ENCODE data around the gene SLC35F3. TPM values are rescaled to one million over a fixed set of nuclear protein-coding genes. Genes with fewer than 3 reads are reported as not detected.

SLC35F3 gene
- polyA plus RNA-seq, 1 of the 3 experiments (the other 2 are of a cell fraction), result 0.87 TPM

DNA sequence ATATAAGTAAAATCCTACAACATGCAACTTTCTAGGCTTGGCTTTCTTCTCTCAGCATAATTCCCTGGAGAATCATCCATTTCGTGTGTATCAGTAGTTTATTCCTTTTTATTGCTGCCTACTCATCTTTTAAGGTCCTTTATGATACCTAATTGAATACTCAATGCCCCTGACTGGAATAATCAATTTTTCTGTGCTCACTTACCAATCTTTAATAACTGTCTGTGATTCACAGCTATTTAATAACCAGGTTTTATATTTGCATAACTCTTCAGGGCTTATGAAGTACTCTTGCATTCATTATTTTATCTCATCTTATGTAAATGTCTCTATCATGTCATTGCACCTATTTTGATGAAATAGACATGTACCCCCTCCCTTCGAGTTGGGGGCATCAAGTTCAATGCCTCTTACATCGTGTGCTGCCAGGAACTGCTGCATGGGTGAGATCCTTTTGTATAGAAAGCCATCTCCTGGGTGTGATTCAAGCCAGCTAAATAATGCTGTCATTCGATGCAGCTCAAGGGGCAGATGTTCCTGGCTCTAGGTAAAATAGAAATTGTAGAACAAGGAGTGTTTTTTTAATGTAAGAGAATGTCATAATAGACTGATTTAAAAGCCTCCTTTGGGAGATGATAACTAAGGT is 222.7 kb downstream of the SLC35F3 start:
- Histone ChIP-seq H3K27ac (ENCODE audit: low read depth in 2 of 2, low read length in 1 of 2) (no peak overlapping the region), H3K36me3 (replicated peaks in 1 of 2; ENCODE audit: control insufficient read depth in 1 of 2, insufficient read depth in 2 of 2, low read length in 1 of 2) (no peaks in the 10 kb centered on the region), H3K4me3 (ENCODE audit: low read depth in 2 of 2, low read length in 1 of 2) (no peak overlapping the region), H3K9me2 (no peaks in the 10 kb centered on the region), H4K20me1 (ENCODE audit: insufficient read depth) (no peaks in the 10 kb centered on the region), H3K79me2 (ENCODE audit: insufficient read depth) (no peaks in the 10 kb centered on the region), H3F3A (replicated peaks; ENCODE audit: insufficient read depth) (no peaks in the 10 kb centered on the region), H3K9ac (no peak overlapping the region), H3K4me1 (ENCODE audit: control insufficient read depth in 1 of 2, insufficient read depth in 2 of 2, low read depth in 1 of 2, low read length in 1 of 2) (no peaks in the 10 kb centered on the region; a peak in 1 of 4 replicates), H2AFZ (ENCODE audit: low read depth) (no peak overlapping the region), H3K4me2 (no peak overlapping the region), H3K9me3 (no peaks in the 10 kb centered on the region), H3K27me3 (ENCODE audit: insufficient read depth) (no peaks in the 10 kb centered on the region)
- TF ChIP-seq RXRA (IDR thresholded peaks at IDR 0.05; ENCODE audit: borderline replicate concordance, low read depth) (no peak), NRF1 (IDR thresholded peaks at IDR 0.05; ENCODE audit: low read depth, low read length) (no peak), RAD21 (IDR thresholded peaks at IDR 0.05; ENCODE audit: low read length) (no peak), FOXM1 (IDR thresholded peaks at IDR 0.05; ENCODE audit: low read depth) (no peak), POLR2AphosphoS5 (IDR thresholded peaks at IDR 0.05; ENCODE audit: low read depth, low read length) (no peak), GABPA (IDR thresholded peaks at IDR 0.05; ENCODE audit: low read depth) (no peak), SIN3A (IDR thresholded peaks at IDR 0.05; ENCODE audit: borderline replicate concordance, low read depth, low read length) (no peak), MEF2A (IDR thresholded peaks at IDR 0.05; ENCODE audit: borderline replicate concordance, low read depth) (no peak), RCOR1 (IDR thresholded peaks at IDR 0.05; ENCODE audit: low read length) (no peak), CHD2 (IDR thresholded peaks at IDR 0.05; ENCODE audit: low read length, partially characterized antibody) (no peak), ELF1 (IDR thresholded peaks at IDR 0.05) (no peak), TEAD4 (IDR thresholded peaks at IDR 0.05; ENCODE audit: borderline replicate concordance, insufficient read depth) (no peak), JUND (IDR thresholded peaks at IDR 0.05) (no peak), NFIC (IDR thresholded peaks at IDR 0.05; ENCODE audit: borderline replicate concordance) (no peak), YY1 (IDR thresholded peaks at IDR 0.05; ENCODE audit: low read depth) (no peak), PBX3 (IDR thresholded peaks at IDR 0.05) (no peak)
- TF ChIP-seq, protein P1, sequence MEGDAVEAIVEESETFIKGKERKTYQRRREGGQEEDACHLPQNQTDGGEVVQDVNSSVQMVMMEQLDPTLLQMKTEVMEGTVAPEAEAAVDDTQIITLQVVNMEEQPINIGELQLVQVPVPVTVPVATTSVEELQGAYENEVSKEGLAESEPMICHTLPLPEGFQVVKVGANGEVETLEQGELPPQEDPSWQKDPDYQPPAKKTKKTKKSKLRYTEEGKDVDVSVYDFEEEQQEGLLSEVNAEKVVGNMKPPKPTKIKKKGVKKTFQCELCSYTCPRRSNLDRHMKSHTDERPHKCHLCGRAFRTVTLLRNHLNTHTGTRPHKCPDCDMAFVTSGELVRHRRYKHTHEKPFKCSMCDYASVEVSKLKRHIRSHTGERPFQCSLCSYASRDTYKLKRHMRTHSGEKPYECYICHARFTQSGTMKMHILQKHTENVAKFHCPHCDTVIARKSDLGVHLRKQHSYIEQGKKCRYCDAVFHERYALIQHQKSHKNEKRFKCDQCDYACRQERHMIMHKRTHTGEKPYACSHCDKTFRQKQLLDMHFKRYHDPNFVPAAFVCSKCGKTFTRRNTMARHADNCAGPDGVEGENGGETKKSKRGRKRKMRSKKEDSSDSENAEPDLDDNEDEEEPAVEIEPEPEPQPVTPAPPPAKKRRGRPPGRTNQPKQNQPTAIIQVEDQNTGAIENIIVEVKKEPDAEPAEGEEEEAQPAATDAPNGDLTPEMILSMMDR (IDR thresholded peaks at IDR 0.05), result no peak
- TF ChIP-seq, protein P2, sequence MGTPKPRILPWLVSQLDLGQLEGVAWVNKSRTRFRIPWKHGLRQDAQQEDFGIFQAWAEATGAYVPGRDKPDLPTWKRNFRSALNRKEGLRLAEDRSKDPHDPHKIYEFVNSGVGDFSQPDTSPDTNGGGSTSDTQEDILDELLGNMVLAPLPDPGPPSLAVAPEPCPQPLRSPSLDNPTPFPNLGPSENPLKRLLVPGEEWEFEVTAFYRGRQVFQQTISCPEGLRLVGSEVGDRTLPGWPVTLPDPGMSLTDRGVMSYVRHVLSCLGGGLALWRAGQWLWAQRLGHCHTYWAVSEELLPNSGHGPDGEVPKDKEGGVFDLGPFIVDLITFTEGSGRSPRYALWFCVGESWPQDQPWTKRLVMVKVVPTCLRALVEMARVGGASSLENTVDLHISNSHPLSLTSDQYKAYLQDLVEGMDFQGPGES (IDR thresholded peaks at IDR 0.05; ENCODE audit: low read depth, low read length), result no peak
- TF ChIP-seq, protein P3, sequence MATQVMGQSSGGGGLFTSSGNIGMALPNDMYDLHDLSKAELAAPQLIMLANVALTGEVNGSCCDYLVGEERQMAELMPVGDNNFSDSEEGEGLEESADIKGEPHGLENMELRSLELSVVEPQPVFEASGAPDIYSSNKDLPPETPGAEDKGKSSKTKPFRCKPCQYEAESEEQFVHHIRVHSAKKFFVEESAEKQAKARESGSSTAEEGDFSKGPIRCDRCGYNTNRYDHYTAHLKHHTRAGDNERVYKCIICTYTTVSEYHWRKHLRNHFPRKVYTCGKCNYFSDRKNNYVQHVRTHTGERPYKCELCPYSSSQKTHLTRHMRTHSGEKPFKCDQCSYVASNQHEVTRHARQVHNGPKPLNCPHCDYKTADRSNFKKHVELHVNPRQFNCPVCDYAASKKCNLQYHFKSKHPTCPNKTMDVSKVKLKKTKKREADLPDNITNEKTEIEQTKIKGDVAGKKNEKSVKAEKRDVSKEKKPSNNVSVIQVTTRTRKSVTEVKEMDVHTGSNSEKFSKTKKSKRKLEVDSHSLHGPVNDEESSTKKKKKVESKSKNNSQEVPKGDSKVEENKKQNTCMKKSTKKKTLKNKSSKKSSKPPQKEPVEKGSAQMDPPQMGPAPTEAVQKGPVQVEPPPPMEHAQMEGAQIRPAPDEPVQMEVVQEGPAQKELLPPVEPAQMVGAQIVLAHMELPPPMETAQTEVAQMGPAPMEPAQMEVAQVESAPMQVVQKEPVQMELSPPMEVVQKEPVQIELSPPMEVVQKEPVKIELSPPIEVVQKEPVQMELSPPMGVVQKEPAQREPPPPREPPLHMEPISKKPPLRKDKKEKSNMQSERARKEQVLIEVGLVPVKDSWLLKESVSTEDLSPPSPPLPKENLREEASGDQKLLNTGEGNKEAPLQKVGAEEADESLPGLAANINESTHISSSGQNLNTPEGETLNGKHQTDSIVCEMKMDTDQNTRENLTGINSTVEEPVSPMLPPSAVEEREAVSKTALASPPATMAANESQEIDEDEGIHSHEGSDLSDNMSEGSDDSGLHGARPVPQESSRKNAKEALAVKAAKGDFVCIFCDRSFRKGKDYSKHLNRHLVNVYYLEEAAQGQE (IDR thresholded peaks at IDR 0.05; ENCODE audit: low read depth, low read length), result no peak
- ChIA-PET CTCF (interaction anchor here (0.7 to 4.1 kb wide), 4 partner anchors 12 to 18 kb away, joined by 3 to 35 read pairs (median 5); no protein-coding TSS in a partner anchor), POLR2A (no interaction called here)
- no peak for DNase-seq
- WGBS (ENCODE audit: low lambda C conversion rate), result 35% methylated on average over 4 of the region's 4 CpGs

Measured in SK-N-SH (cell line).